ACC112 (cell line): Measurements from ENCODE around the gene STK32A.
A peak's percentile ranks its signal among the peaks of the same experiment; 100 is the strongest.

ENCODE experiments used
- H2AFZ ChIP-seq: fragments of 200-600 bp; sonication (generic); one replicate; pipeline ENCODE4 v1.6.0; 2017; ENCODE audit warnings: antibody characterized with exemption, low read length; ENCODE audit not compliant: unreplicated experiment
- H3K27ac ChIP-seq: fragments of 200-600 bp; sonication (generic); 2 replicates; pipeline ENCODE4 v1.5.1; 2014; ENCODE audit warnings: low read depth, mild to moderate bottlenecking, antibody characterized with exemption, low read length, moderate library complexity
- H3K27me3 ChIP-seq: fragments of 200-600 bp; sonication (generic); 2 replicates; pipeline ENCODE4 v1.6.1; 2014; ENCODE audit warnings: mild to moderate bottlenecking, antibody characterized with exemption, low read length, moderate library complexity, mixed read lengths; ENCODE audit not compliant: insufficient read depth
- H3K36me3 ChIP-seq: fragments of 200-600 bp; sonication (generic); 2 replicates; pipeline ENCODE4 v1.6.1; 2016; ENCODE audit warnings: mild to moderate bottlenecking, antibody characterized with exemption, low read length, moderate library complexity, mixed read lengths; ENCODE audit not compliant: insufficient read depth
- H3K4me1 ChIP-seq: fragments of 200-600 bp; sonication (generic); one replicate; pipeline ENCODE4 v1.6.1; 2016; ENCODE audit warnings: low read length, mixed read lengths; ENCODE audit not compliant: insufficient read depth, unreplicated experiment, control insufficient read depth
- H3K4me3 ChIP-seq: fragments of 200-600 bp; sonication (generic); 2 replicates; pipeline ENCODE4 v1.5.1; 2014; ENCODE audit warnings: mild to moderate bottlenecking, low read depth, low read length
- H3K79me2 ChIP-seq: fragments of 200-600 bp; sonication (generic); one replicate; pipeline ENCODE4 v1.6.0; 2016; ENCODE audit warnings: low read length; ENCODE audit not compliant: control insufficient read depth, unreplicated experiment, insufficient read depth

STK32A gene

GRCh38 chr5:147390654-147391225 lies 155.9 kb downstream of the STK32A start:
- Histone ChIP-seq H3K27ac (no peak overlapping the region), H3K36me3 (no peaks in the 10 kb centered on the region), H3K4me1 (peaks cover 6% of the 10 kb centered on the region), H3K4me3 (no peak overlapping the region), H2AFZ (no peak overlapping the region), H3K27me3 (no peaks in the 10 kb centered on the region), H3K79me2 (no peaks in the 10 kb centered on the region)

DNA sequence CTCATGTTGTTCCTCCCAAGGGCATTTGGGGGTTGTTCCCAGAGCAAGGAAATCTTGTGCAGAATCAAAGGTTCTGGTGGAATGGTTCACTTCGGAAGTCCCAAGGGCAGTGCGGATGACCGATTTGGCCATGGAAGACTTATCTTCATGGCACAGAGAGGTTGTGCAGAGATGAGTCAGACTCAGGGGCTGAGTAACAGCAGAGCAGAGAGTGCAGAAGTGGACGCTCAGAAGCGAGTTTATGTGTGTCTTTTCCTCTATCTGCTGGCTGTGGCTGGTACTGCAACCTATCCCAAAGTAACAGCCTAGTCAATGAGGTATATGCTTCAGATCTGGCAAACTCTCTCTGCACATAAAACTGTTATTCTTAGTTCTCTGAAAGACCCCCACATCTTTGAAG lies 157.0 kb downstream of the STK32A start:
- Histone ChIP-seq H3K27ac (no peak overlapping the region), H3K27me3 (no peaks in the 10 kb centered on the region), H3K4me1 (peaks cover 6% of the 10 kb centered on the region), H3K4me3 (no peak overlapping the region), H3K79me2 (no peaks in the 10 kb centered on the region), H3K36me3 (peaks cover 4% of the 10 kb centered on the region; the same call in 1 of the 2 replicates), H2AFZ (no peak overlapping the region)

GRCh38 chr5:147393874-147394672 lies 159.2 kb downstream of the STK32A start:
- Histone ChIP-seq H3K4me3 (no peak overlapping the region), H3K27me3 (no peaks in the 10 kb centered on the region), H2AFZ (no peak overlapping the region), H3K4me1 (peaks cover 6% of the 10 kb centered on the region), H3K36me3 (peaks cover 7% of the 10 kb centered on the region; the same call in 1 of the 2 replicates), H3K27ac (no peak overlapping the region), H3K79me2 (no peaks in the 10 kb centered on the region)

GRCh38 chr5:147396070-147396823 lies 161.4 kb downstream of the STK32A start:
- peaks cover 7% of the 10 kb centered on the region; the same call in 1 of the 2 replicates for H3K36me3 ChIP-seq

DNA sequence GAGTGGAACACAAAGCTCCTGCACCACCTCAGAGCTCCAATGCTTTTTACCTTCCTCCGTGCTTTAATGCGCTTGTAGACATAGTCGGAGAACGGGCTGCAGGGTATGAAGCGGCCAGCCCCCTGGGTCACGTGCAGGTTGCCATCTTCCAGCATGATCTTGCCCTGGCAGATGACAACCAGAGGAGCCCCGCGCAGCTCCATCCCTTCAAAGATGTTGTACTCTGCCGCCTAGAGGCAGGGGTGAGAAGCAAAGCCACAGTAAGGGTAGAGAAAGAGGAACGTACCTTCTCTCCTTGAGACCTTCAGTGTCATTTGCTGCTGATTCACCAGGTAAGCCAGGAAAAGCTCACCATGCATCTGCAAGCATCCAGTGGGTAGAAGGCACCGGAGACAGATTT lies 162.8 kb downstream of the STK32A start:
- H3K36me3 ChIP-seq = peaks cover 7% of the 10 kb centered on the region; the same call in 1 of the 2 replicates

More at GRCh38 chr5:147396070-147396823, 161.4 kb downstream of the STK32A start:
- peaks cover 5% of the 10 kb centered on the region for H3K4me1 ChIP-seq
- H3K27me3 ChIP-seq = no peaks in the 10 kb centered on the region
- H3K27ac ChIP-seq = no peak overlapping the region
- H2AFZ ChIP-seq = no peak overlapping the region
- no peaks in the 10 kb centered on the region for H3K79me2 ChIP-seq
- H3K4me3 ChIP-seq = no peak overlapping the region

DNA sequence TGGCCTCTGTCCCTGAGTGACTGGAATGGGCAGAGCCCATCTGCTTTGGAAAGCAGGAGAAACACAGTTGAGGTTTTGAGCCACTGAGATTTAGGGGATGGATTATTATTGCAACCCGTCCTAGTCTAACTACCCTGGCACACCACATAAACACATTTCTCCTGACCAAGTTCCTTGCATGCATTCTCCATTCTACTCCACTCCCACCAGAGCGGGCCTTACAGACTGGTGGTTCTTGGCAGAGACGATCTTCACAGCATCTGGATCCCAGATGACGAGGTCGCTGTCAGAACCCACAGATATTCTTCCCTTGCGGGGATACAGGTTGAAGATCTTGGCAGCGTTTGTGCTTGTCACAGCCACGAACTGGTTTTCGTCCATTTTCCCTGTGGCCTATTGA lies 164.0 kb downstream of the STK32A start:
- Histone ChIP-seq H3K79me2 (no peaks in the 10 kb centered on the region), H3K4me1 (peaks cover 14% of the 10 kb centered on the region), H3K27ac (no peak overlapping the region), H3K36me3 (peaks cover 7% of the 10 kb centered on the region; the same call in 1 of the 2 replicates), H2AFZ (no peak overlapping the region), H3K4me3 (no peak overlapping the region), H3K27me3 (no peaks in the 10 kb centered on the region)

More for the DNA sequence above, 162.8 kb downstream of the STK32A start:
- H3K4me1 ChIP-seq = peaks cover 1% of the 10 kb centered on the region
- no peak overlapping the region for H3K27ac ChIP-seq
- no peak overlapping the region for H3K4me3 ChIP-seq
- no peaks in the 10 kb centered on the region for H3K79me2 ChIP-seq
- H2AFZ ChIP-seq = no peak overlapping the region
- H3K27me3 ChIP-seq = no peaks in the 10 kb centered on the region

DNA sequence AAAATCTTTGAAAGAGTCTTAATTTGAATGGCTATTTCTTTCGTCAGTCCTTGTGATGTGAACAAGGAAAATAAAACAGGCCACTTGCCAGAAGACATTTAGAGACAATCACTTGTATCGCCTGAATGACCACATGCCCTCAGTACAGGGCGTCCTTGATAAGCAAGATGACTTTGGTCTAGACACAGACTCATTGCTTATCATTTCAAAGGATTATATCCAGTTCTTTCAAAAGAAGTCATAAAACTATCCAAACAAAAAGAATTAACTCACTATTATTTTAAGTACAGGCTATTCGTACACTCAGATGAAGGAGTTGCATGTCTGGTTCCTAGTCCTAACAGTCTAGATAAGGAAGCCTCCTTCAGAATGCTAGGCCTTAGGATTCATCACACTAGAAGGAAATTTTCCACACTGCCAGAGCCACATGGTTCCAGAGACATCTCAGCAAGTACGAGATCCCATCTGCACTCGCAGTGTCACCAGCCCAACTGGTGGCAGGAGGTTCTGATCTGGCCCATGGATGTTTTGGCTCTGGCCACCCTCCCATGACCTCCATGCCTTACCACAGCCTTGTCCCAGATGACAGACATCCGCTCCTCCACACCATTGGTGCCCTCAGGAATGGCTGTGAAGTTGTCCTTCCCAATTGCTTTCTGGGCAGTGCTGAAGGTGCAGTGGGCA lies 165.4 kb downstream of the STK32A start:
- no peak overlapping the region for H3K4me3 ChIP-seq
- H2AFZ ChIP-seq = no peak overlapping the region
- no peaks in the 10 kb centered on the region for H3K79me2 ChIP-seq
- no peak overlapping the region for H3K27ac ChIP-seq
- H3K4me1 ChIP-seq = peaks cover 24% of the 10 kb centered on the region
- H3K36me3 ChIP-seq = peaks cover 7% of the 10 kb centered on the region; the same call in 1 of the 2 replicates
- no peaks in the 10 kb centered on the region for H3K27me3 ChIP-seq

DNA sequence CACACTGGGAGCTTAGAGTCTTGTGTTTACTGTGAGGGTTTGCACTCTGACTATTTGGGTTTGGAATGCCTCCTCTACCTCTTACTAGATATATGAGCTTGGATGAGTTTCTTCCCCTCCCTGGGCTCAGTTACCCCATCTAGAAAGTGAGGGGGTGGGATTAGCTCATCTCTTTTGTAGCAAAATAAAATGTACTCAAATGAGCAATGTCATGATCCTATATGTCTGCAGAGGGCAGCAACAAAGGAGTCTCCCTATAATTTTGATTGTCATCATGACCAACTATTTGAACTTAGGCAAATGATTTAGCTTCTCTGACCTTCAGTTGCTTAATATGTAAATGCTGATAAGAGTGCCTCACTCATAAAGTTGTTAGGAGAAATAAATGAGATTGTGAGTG lies 166.1 kb downstream of the STK32A start:
- Histone ChIP-seq H3K27ac (no peak overlapping the region), H3K27me3 (no peaks in the 10 kb centered on the region), H3K79me2 (no peaks in the 10 kb centered on the region), H3K4me3 (no peak overlapping the region), H3K36me3 (peaks cover 7% of the 10 kb centered on the region; the same call in 1 of the 2 replicates), H3K4me1 (peaks cover 24% of the 10 kb centered on the region), H2AFZ (no peak overlapping the region)

DNA sequence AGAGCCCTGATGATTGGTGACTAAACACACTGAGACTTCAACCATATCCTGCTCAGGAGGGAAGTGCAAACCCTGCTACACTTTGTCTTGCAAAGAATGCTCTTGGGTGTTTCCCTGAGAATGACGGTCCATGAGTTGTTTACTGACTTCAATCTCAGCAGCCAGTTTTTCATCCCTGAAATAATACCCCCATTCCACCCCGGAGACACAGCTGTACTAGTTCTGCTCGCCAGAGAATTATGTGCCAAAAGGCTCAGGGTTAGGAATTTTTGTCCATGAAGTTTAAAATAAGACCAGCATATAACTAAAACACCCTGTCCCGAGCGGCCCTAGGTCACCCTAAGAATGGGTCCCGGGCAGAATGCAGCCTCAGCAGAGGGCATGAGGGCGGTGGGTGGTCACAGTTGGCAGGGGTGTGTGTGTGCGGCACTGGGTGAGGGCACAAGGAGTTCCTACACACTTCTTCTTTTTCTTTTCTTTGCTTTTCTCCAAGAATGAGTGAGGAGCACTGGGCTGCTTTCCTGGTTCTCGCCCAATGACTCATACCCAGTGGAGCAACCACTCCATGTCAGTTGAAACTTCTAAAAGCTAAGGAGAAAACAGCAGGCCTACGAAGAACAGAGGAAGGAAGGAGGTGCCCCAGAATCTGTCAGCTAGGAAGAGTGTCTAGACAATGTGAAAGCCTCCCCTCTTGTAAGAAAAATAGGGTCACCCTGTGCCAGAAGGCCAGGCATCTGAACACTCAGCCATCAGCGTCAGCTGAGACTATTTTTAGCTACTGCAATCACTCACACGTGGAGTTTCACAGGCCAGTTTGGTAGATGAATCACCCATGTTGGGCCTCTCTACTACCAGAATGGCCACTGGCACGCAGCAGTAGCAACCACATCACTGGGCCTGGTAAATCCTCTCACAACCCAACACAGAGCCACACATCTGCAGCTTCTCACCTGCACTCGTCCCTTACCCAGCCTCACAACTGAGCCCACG lies 169.1 kb downstream of the STK32A start:
- no peaks in the 10 kb centered on the region for H3K27me3 ChIP-seq
- H3K4me3 ChIP-seq = peak overlapping the region; percentile 55
- peak overlapping the region; percentile 93 for H3K27ac ChIP-seq
- H2AFZ ChIP-seq = peak overlapping the region; percentile 73
- H3K36me3 ChIP-seq = no peaks in the 10 kb centered on the region
- no peaks in the 10 kb centered on the region for H3K79me2 ChIP-seq
- H3K4me1 ChIP-seq = peaks cover 24% of the 10 kb centered on the region
